WTC11 (cell line): ENCODE measurements around the gene ABL1. TPM values are rescaled to one million over a fixed set of nuclear protein-coding genes. Genes with fewer than 3 reads are reported as not detected.

Experiments used
- ATAC-seq: fragments of 200-7000 bp; cut with Tn5 transposase; 2 replicates; pipeline ENCODE4 v1.10.0; 2021; ENCODE audit warnings: mild to moderate bottlenecking, moderate library complexity
- CTCF ChIA-PET: fragments of 300-600 bp; sonication (Branson Sonifier 250); formaldehyde crosslinking; loops from one replicate; lab custom pipeline; 2021; ENCODE audit warnings: antibody characterized with exemption; lab: Charles Lee
- POLR2A ChIA-PET: fragments of 350-600 bp; sonication (Branson Sonifier 250); formaldehyde crosslinking; loops from one replicate; lab custom pipeline; 2021; ENCODE audit warnings: antibody characterized with exemption; lab: Charles Lee
- DNase-seq: peaks from one replicate; pipeline ENCODE4 v3.0.0; 2021; ENCODE audit warnings: low spot score
- H3K27ac Mint-ChIP-seq: 2 replicates; pipeline ENCODE4 v1.8.0; 2021; ENCODE audit warnings: mixed read lengths
- H3K27me3 Mint-ChIP-seq: 2 replicates; pipeline ENCODE4 v1.8.0; 2021; ENCODE audit warnings: low read depth, mild to moderate bottlenecking, moderate library complexity, mixed read lengths
- H3K36me3 Mint-ChIP-seq: 2 replicates; pipeline ENCODE4 v1.8.0; 2021; ENCODE audit warnings: mixed read lengths
- H3K4me1 Mint-ChIP-seq: 2 replicates; pipeline ENCODE4 v1.8.0; 2022; ENCODE audit warnings: mixed read lengths
- H3K4me3 Mint-ChIP-seq: 2 replicates; pipeline ENCODE4 v1.8.0; 2021; ENCODE audit warnings: mild to moderate bottlenecking, moderate library complexity, mixed read lengths
- H3K9me3 Mint-ChIP-seq: 2 replicates; pipeline ENCODE4 v1.8.0; 2021; ENCODE audit warnings: mixed read lengths
- ATF1 ChIP-seq: sonication (generic); formaldehyde crosslinking; IDR thresholded peaks from 2 replicates; pipeline ENCODE4 v1.8.1; 2023; ENCODE audit warnings: mild to moderate bottlenecking, moderate library complexity, missing genetic modification reagents
- E2F1 ChIP-seq: sonication (generic); formaldehyde crosslinking; IDR thresholded peaks from 2 replicates; pipeline ENCODE4 v1.8.0; 2022; ENCODE audit warnings: mild to moderate bottlenecking, missing genetic modification reagents
- ERG ChIP-seq: fragments of 250-450 bp; sonication (Bioruptor Pico); IDR thresholded peaks from 2 replicates; pipeline ENCODE4 v1.8.0; 2021; ENCODE audit warnings: mild to moderate bottlenecking
- ETV6 ChIP-seq: sonication (generic); formaldehyde crosslinking; IDR thresholded peaks from 2 replicates; pipeline ENCODE4 v1.8.1; 2022; ENCODE audit warnings: mild to moderate bottlenecking, missing genetic modification reagents
- FOXP1 ChIP-seq: sonication (generic); formaldehyde crosslinking; IDR thresholded peaks from 2 replicates; pipeline ENCODE4 v1.8.0; 2022; ENCODE audit warnings: missing genetic modification reagents, mild to moderate bottlenecking, moderate library complexity, borderline replicate concordance
- GTF2I ChIP-seq: fragments of 250-450 bp; sonication (Bioruptor Pico); conservative IDR thresholded peaks from 2 replicates; pipeline ENCODE4 v1.4.0; 2021; ENCODE audit warnings: mild to moderate bottlenecking
- KAT7 ChIP-seq: sonication (generic); formaldehyde crosslinking; IDR thresholded peaks from 2 replicates; pipeline ENCODE4 v1.8.1; 2023; ENCODE audit warnings: missing genetic modification reagents, mild to moderate bottlenecking, borderline replicate concordance
- NFE2L1 ChIP-seq: sonication (generic); formaldehyde crosslinking; IDR thresholded peaks from 2 replicates; pipeline ENCODE4 v1.8.1; 2023; ENCODE audit warnings: missing genetic modification reagents
- NFYB ChIP-seq: sonication (generic); formaldehyde crosslinking; conservative IDR thresholded peaks from 2 replicates; pipeline ENCODE4 v1.8.0; 2022; ENCODE audit warnings: low read depth, missing genetic modification reagents
- PRRX2 ChIP-seq: fragments of 250-450 bp; sonication (Bioruptor Pico); IDR thresholded peaks from 2 replicates; pipeline ENCODE4 v1.8.0; 2021; ENCODE audit warnings: mild to moderate bottlenecking
- TCF7 ChIP-seq: sonication (generic); formaldehyde crosslinking; IDR thresholded peaks from 2 replicates; pipeline ENCODE4 v1.8.0; 2022; ENCODE audit warnings: mild to moderate bottlenecking, low read depth, missing genetic modification reagents, moderate library complexity
- ZNF671 ChIP-seq: fragments of 250-450 bp; sonication (Bioruptor Pico); IDR thresholded peaks from 2 replicates; pipeline ENCODE4 v1.8.0; 2021; ENCODE audit warnings: mild to moderate bottlenecking
- ZSCAN18 ChIP-seq: fragments of 250-450 bp; sonication (Bioruptor Pico); IDR thresholded peaks from 2 replicates; pipeline ENCODE4 v2.1.2; 2022; ENCODE audit warnings: mild to moderate bottlenecking, moderate library complexity
- total RNA-seq: library from RNA; stranded (reverse); gene quantifications from 3 replicates; pipeline ENCODE4 v1.2.3, GENCODE V29; 2021
- TF ChIP-seq, protein P1 (sequence below): fragments of 250-450 bp; sonication (Bioruptor Pico); IDR thresholded peaks from 2 replicates; pipeline ENCODE4 v1.9.0; 2021; ENCODE audit warnings: moderate library complexity, mild to moderate bottlenecking, inconsistent platforms, borderline replicate concordance
- TF ChIP-seq, protein P2 (sequence below): sonication (generic); formaldehyde crosslinking; IDR thresholded peaks from 2 replicates; pipeline ENCODE4 v1.8.1; 2022; ENCODE audit warnings: mild to moderate bottlenecking, moderate library complexity, missing genetic modification reagents
- TF ChIP-seq, protein P3 (sequence below): fragments of 250-450 bp; sonication (Bioruptor Pico); conservative IDR thresholded peaks from 2 replicates; pipeline ENCODE4 v1.9.0; 2021; ENCODE audit warnings: mild to moderate bottlenecking
- TF ChIP-seq, protein P4 (sequence below): sonication (generic); formaldehyde crosslinking; IDR thresholded peaks from 2 replicates; pipeline ENCODE4 v1.8.1; 2023; ENCODE audit warnings: mild to moderate bottlenecking, missing genetic modification reagents, moderate library complexity

Gene ABL1
- total RNA-seq, 1 experiment from 2014 or later: 104 TPM

DNA sequence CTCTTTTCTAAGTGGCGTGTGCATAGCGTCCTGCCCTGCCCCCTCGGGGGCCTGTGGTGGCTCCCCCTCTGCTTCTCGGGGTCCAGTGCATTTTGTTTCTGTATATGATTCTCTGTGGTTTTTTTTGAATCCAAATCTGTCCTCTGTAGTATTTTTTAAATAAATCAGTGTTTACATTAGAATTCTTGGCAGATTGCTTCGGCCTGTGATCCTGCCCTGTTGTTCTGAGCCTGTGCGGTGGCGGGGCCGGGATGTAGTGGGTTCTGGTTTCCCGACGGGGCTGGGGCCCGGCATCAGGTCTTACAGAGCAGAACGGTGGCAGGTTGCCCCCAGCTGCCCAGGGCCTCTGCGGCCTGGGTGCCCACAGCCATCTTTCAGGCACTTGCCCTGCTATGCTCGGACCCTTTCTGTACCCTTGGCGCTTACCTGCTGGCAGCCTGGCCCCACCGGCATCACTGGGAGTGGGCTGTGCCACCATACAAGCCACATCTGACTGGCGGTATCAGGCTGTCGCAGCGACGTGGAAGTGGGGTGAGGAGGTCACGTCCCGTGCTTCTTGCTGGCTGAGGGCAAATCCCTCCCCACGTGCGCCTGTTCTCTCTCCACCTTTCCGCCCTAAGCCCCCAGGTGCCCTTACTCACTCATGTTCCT is 52.6 kb downstream of the ABL1 start:
- Mint-ChIP-seq H3K4me3 (no peak overlapping the region), H3K4me1 (peaks cover 10% of the 10 kb centered on the region), H3K36me3 (peaks cover 38% of the 10 kb centered on the region), H3K27me3 (no peaks in the 10 kb centered on the region), H3K9me3 (no peaks in the 10 kb centered on the region), H3K27ac (peak overlapping the region; percentile 94)
- no peak for ATAC-seq
- POLR2A ChIA-PET: no interaction called here
- CTCF ChIA-PET: interaction anchor here (1.8 to 2.6 kb wide), 2 partner anchors 110 to 187 kb away, joined by 4 to 8 read pairs; no protein-coding TSS in a partner anchor
- DNase-seq: no peak
- no peak for TF ChIP-seq FOXP1 (CRISPR knock-in tag)
- TF ChIP-seq E2F1 (CRISPR knock-in tag): no peak
- no peak for TF ChIP-seq ERG
- TF ChIP-seq, protein P1, sequence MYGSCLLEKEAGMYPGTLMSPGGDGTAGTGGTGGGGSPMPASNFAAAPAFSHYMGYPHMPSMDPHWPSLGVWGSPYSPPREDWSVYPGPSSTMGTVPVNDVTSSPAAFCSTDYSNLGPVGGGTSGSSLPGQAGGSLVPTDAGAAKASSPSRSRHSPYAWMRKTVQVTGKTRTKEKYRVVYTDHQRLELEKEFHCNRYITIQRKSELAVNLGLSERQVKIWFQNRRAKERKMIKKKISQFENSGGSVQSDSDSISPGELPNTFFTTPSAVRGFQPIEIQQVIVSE (CRISPR knock-in tag): no peak
- TF ChIP-seq KAT7 (CRISPR knock-in tag): no peak

- H3K4me1 Mint-ChIP-seq: peaks cover 10% of the 10 kb centered on the region
- no peaks in the 10 kb centered on the region for H3K9me3 Mint-ChIP-seq
- no peak for ATAC-seq
- TF ChIP-seq ETV6 (no peak), ATF1 (CRISPR knock-in tag) (no peak)
- TF ChIP-seq, protein P2, sequence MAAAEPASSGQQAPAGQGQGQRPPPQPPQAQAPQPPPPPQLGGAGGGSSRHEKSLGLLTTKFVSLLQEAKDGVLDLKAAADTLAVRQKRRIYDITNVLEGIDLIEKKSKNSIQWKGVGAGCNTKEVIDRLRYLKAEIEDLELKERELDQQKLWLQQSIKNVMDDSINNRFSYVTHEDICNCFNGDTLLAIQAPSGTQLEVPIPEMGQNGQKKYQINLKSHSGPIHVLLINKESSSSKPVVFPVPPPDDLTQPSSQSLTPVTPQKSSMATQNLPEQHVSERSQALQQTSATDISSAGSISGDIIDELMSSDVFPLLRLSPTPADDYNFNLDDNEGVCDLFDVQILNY (CRISPR knock-in tag): no peak
- TF ChIP-seq, protein P3, sequence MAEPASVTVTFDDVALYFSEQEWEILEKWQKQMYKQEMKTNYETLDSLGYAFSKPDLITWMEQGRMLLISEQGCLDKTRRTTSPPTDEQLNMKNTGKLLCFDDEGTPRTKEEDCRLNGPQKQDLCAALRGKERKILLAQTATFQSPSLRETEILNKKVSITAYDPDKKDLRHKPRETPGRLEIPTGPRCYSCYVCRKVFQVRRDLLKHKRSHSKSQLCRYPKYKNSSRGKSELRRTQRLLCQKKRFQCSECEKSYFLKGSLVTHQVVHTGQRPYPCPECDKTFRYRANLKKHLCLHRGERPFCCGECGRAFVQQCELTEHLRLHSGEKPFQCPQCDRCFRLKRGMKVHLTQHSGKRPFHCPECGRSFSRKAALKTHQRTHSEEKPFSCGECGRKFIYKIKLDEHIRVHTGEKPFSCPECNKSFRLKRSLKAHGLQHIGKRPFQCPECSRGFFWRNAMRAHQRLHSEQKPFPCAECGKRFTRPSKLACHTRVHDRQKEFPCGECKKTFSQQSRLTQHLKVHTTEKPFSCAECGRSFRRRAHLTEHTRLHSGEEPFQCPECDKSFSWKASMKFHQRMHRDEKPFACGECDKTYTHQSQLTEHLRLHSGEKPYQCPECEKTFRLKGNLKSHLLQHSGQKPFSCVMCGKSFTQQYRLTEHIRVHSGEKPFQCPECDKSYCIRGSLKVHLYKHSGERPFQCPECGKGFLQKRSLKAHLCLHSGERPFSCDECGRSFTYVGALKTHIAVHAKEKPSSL (CRISPR knock-in tag): no peak
- CTCF ChIA-PET: interaction anchor here (1.3 kb wide), 1 partner anchor 22 kb away, joined by 4 read pairs; no protein-coding TSS in a partner anchor
- POLR2A ChIA-PET: no interaction called here
- peaks cover 38% of the 10 kb centered on the region for H3K36me3 Mint-ChIP-seq
- H3K27ac Mint-ChIP-seq: no peak overlapping the region
- no peaks in the 10 kb centered on the region for H3K27me3 Mint-ChIP-seq
- no peak overlapping the region for H3K4me3 Mint-ChIP-seq
- DNase-seq: no peak
These were observed 53.3 kb downstream of the ABL1 start for GRCh38 chr9:130888146-130888885.

GRCh38 chr9:130890124-130890523 is 55.1 kb downstream of the ABL1 start:
- ChIA-PET POLR2A (interaction anchor here (0.7 kb wide), 2 partner anchors 12 to 1174 kb away, joined by 3 to 4 read pairs; no protein-coding TSS in a partner anchor), CTCF (interaction anchor here (0.7 to 8.4 kb wide), 6 partner anchors 24 to 411 kb away, joined by 3 to 69 read pairs (median 4); no protein-coding TSS in a partner anchor)
- TF ChIP-seq NFE2L1 (CRISPR knock-in tag) (no peak), GTF2I (CRISPR knock-in tag) (no peak), ZSCAN18 (CRISPR knock-in tag) (no peak), NFYB (CRISPR knock-in tag) (no peak), PRRX2 (CRISPR knock-in tag) (no peak), ZNF671 (no peak), TCF7 (CRISPR knock-in tag) (no peak)
- TF ChIP-seq, protein P4, sequence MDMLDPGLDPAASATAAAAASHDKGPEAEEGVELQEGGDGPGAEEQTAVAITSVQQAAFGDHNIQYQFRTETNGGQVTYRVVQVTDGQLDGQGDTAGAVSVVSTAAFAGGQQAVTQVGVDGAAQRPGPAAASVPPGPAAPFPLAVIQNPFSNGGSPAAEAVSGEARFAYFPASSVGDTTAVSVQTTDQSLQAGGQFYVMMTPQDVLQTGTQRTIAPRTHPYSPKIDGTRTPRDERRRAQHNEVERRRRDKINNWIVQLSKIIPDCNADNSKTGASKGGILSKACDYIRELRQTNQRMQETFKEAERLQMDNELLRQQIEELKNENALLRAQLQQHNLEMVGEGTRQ (CRISPR knock-in tag): no peak
- TF ChIP-seq, protein P3 (CRISPR knock-in tag): no peak
- H3K27ac Mint-ChIP-seq: no peak overlapping the region
- H3K9me3 Mint-ChIP-seq: no peaks in the 10 kb centered on the region
- H3K4me3 Mint-ChIP-seq: no peak overlapping the region
- no peak for DNase-seq
- no peak for ATAC-seq
- no peaks in the 10 kb centered on the region for H3K27me3 Mint-ChIP-seq
- peaks cover 31% of the 10 kb centered on the region for H3K36me3 Mint-ChIP-seq
- peaks cover 8% of the 10 kb centered on the region for H3K4me1 Mint-ChIP-seq
